ENCODE data around the gene UTS2.

GRCh38 chr1:7813677-7814373 is 39.0 kb downstream of the UTS2 start:
- TF ChIP-seq CTCF (IDR thresholded peaks at IDR 0.05) (no peak), POLR2A (IDR thresholded peaks at IDR 0.05) (no peak)

Measured in adrenal gland (tissue), 5 donors.